CD4-positive, alpha-beta T cell treated with Interleukin-15 for 4 hours (primary cell): Measurements from ENCODE around the gene BRSK2.

Experiments used
- DNase-seq: peaks from one replicate; pipeline ENCODE4 v3.0.0-alpha.2; 2020; ENCODE audit warnings: low spot score

BRSK2 gene

GRCh38 chr11:1438261-1438966 lies 48.7 kb downstream of the BRSK2 start:
- DNase-seq, result no peak

DNA sequence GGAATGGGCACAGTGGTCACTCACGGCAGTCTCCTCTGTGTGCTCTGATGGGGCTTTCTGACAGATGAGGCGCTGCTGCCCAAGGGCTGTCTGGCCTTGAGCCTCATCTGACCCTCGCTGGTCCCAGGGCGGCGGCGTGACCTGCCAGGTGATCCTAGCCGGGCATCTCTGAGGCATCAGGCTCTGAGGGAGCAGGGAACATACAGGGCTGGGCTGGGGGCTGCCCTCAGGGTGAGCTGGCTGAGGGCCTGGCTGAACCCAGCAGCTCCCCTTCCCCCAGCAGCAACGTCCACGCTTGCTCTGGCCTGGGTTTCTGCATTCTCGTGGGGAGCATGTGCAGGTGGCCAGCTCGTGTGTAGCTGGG lies 49.2 kb downstream of the BRSK2 start:
- DNase-seq, result no peak

GRCh38 chr11:1439341-1439740 lies 49.6 kb downstream of the BRSK2 start:
- DNase-seq, result no peak

DNA sequence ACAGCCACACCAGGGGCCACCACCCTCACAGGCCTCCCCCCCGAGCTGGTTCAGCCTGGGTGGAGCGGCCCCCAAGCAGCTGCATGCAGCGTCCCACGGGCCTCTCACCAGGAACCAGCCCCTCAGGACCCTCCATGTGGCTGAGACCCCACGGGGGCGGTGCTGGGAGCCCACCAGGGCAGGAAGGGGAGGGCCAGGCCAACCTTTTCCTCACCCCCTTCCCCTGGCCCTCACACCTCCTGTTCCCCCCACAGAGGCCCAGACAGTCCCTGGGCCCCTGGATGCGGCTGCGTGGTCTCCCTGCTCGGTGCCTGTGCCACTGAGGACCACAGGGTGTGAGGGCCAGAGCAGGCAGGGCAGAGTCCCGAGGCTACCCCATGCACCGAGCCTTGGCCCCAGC lies 50.3 kb downstream of the BRSK2 start:
- no peak for DNase-seq

GRCh38 chr11:1440496-1440895 lies 50.8 kb downstream of the BRSK2 start:
- no peak for DNase-seq

GRCh38 chr11:1442163-1442562 lies 52.4 kb downstream of the BRSK2 start:
- no peak for DNase-seq

GRCh38 chr11:1442807-1443366 lies 53.2 kb downstream of the BRSK2 start:
- DNase-seq, result no peak

DNA sequence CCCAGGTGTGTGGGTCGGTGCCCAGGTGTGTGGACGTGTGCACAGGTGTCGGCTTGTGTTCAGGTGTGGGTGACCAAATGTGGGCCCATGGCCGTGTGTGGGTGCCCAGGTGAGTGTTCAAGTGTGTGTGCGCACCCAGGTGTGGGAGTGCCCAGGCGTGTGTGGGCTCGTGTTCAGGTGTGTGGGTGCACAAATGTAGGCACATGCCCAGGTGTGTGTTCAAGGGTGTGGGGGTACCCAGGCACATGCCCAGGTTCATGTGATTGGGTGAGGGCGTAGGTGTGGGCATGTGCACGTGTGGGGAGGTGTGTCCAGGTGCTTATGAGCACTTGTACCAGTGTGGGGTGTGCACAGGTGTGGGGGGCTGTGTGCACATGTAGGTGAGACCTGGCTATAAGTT lies 54.0 kb downstream of the BRSK2 start:
- no peak for DNase-seq

DNA sequence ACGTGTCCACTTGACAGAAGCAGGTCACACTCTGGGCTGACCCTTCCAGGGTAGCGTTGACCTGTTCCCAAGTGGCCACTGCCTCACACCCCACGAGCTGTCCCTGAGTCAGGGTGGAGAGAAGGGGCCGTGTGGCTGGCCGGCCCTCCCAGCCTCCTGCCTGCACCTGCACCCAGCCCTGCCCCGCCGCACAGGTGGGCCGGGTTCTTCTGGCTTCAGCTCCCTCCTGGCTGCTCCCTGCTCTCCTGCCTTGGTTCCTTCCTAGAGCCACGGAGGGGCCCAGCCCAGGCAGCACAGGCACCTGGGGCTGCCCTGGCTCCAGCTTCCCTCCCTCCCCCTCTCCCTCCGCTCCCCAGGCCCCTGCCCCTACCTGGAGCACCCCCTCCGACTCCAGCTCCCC lies 54.6 kb downstream of the BRSK2 start:
- DNase-seq, result no peak

- DNase-seq, result no peak
These were observed 55.2 kb downstream of the BRSK2 start for GRCh38 chr11:1444823-1445422.

DNA sequence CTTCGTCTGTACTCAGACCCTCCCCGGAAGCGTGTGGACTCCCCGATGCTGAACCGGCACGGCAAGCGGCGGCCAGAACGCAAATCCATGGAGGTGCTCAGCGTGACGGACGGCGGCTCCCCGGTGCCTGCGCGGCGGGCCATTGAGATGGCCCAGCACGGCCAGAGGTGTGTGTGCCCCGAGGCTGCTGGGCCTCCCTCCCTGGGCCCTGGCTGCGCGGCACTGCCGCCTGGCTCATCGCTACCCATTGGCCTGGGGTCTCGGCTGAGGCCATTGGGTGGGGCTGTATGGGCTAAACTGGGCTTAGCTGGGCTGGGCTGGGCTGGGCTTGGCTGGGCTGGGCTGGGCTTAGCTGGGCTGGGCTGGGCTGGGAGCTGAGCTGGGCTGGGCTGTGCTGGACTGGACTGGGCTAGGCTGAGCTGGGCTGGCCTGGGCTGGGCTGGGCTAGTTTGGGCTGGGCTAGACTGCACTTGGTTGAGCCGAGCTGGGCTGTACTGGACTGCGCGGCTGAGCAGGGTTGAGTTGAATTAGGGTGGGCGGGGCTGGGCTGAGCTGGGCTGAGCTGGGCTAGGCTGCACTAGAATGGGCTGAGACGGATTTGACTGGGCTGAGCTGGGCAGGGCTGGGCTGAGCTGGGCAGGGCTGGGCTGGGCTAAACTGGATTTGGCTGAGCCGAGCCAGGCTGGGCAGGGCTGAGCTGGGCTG lies 56.2 kb downstream of the BRSK2 start:
- no peak for DNase-seq

DNA sequence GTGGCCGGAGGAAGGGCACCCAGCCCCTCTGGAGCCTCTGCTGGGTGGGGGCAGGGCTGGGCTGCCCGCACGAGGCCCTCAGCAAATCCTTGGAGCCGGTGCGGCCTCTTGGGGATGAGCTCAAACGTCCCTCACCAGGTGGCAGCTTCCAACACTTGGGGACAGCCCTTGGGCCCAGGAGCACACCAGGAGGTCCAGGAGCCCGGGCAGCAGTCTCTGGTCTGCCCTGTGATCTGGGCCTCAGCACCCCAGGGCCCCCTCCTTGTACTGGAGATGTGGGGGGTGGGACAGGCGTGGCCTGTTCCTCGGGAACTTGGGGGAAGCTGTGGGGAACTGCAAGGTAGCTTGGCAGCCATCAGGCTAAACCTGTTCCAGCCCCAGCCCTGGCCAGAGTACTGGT lies 56.9 kb downstream of the BRSK2 start:
- DNase-seq, result no peak

GRCh38 chr11:1447845-1448825 lies 58.4 kb downstream of the BRSK2 start:
- no peak for DNase-seq

GRCh38 chr11:1448882-1449281 lies 59.1 kb downstream of the BRSK2 start:
- no peak for DNase-seq

DNA sequence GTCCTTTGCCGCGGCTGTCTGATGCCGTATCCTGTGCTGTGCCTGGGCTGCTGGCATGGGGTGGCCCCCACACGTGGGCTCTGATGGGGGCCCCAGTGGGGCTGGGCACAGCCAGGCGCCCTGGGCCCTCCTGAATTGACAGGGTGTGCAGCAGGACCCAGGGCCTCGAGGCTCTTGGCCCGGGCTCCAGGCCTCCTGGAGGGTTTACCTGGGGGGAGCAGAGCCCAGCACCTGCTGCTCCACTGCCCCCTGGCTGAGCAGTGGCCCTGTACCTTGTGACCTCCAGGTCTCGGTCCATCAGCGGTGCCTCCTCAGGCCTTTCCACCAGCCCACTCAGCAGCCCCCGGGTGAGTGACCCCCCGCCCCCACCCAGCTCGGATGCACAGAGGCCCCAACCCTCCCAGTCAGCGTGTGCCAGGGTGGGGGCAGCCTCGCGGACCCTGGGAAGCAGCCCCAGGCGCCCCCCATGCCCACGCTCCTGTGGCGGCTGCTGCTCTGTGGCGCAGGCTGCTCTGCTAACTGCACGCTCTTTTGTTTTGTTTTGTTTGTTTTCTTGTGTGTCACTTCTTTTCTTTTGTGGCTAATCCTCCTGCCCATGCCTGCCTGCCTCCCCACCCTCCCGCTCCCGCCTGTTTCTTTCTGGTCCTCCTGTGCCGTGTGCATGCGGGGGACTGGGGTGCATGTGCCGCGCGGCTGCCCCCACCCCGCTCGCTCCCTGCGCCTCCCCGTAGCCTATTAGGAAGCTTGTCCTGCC lies 59.9 kb downstream of the BRSK2 start:
- DNase-seq, result no peak

- DNase-seq, result no peak
These were observed 60.7 kb downstream of the BRSK2 start for GRCh38 chr11:1450344-1450875.

DNA sequence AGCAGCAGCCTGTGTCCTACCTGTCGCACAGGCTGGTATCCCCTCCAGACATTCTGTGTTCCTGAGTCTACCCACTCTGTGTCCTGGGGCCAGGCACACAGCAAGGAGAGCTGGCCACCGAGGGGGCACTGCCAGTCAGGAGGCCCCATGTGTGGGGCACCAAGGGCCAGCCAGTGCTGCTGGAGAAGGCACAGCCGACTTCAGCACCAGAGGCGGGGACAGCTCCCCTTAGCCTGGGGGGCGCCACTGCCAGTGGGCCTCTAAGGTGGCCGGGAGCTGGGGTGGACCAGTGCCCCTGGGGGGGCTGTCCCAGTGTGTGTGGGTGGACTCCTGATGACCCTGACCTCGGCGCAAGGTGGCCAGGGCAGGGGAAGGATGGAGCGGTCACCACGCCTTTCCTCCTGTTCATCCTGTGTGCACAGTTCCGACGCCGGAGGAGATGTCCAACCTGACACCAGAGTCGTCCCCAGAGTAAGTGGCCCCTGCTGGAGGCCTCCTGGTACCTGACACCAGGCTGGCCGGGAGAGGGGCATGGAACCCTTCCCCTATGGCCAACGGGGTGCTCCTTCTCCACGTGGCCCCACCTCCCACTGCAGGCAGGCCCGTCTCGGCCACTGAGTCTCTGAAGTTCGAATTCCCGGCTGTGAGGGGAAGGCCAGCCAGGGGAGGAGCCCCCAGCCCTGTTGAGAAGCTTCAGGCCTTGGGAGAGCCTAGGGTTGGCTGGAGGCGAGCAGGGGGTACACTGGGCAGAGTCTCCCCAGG lies 61.4 kb downstream of the BRSK2 start:
- no peak for DNase-seq

DNA sequence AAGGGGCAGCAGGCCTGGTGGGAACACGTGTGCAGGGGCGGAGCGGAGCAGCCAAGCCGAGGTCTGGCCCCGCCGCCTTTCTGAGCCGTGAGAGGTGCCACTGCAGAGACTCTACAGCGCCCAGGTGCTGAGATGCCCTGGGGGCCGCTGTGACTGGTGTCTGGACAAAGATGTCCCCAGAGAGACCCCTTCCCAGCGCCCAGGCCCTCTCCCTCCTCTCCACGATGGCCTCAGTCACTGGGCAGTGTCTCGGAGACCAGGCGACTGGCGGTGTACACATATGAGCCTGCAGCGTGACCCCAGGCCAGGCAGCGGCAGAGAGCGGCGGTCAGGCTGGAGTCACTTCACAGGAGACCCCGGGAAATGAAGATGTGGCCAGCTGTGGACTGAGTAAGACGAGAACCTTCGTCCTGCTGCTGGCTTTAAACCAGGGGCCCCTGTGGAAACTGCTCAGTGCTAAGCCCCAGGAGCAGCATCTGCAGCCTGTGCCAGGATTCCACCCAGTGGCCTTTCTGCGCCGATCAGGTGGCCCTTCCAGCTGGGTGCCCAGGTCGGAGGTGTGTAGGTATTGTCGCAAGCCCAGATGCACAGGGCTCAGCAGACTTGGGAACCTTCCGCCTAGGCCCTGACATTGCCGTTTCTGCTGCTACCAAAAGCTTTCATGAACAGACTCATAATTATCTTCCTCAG lies 62.2 kb downstream of the BRSK2 start:
- no peak for DNase-seq

DNA sequence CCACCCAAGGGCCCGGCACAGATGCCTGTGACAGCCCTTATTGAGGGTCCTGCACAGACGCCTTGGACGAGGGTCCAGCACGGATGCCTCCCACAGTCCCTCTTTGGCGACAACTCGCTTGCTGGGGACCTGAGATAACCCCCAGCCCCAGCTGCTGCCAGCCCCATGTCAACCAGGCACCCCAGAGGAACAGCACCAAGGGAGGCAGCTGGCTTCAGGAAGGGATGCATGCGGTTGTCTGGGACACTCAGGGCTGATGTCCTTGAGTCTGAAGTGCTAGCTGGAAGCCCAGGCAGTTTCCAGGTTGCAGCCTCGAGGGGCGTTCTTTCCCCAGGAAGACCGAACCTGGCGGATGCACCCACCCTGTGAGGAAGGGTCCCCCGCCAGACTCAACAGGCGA lies 63.0 kb downstream of the BRSK2 start:
- no peak for DNase-seq

- DNase-seq, result peak; percentile 32
These were observed 63.9 kb downstream of the BRSK2 start for GRCh38 chr11:1453611-1454034.
